NCI-H345 treated with DMSO at 0.1 percent for 48 hours (cell line): ENCODE data around the gene STAT2.

Experiments
- DNase-seq: peaks from one replicate; lab custom pipeline; 2025; ENCODE audit not compliant: unreplicated experiment; lab: John Stamatoyannopoulos, UW

Gene STAT2

GRCh38 chr12:56297400-56297799 lies 62.5 kb downstream of the STAT2 start:
- no peak for DNase-seq

DNA sequence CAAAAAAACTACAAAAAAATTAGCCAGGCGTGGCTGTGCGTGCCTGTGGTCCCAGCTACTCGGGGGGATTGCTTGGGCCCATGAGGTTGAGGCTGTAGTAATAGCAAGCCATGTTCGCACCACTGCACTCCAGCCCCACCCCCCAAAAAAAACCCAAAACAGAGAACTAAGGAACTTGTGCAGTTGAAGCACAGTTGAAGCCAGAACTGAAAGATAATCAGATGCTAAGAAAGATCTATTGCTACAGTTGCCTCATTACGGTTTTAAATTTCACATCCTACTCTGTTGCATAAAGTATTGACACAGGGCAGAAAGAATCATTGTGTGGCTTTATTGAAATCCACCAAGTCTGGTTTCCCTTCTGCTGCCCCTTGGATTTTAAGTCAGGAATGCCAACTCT lies 63.6 kb downstream of the STAT2 start:
- DNase-seq: no peak

DNA sequence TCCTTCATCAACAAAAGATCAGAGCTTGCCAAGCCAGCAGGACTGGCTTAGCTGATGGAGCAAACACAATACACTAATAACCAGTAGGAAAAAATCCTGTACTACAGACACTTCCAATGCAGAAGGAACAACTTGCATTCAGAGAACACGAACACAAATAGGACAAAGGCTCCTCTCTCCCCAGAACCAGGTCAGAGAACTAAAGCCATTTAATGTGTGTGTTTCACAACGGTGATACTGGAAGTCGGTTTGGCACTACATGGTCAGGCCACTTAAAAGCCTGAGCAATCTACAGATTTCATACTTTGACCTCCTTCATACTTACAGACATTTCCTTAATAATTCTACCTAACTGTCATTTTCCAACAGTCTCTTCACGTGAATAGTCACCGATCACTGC lies 66.1 kb downstream of the STAT2 start:
- no peak for DNase-seq
